HEK293T (cell line): ENCODE results near the gene RSKR.
A peak's percentile ranks its signal among the peaks of the same experiment; 100 is the strongest.

Source experiments
- CTCF ChIA-PET: fragments of 350-600 bp; formaldehyde crosslinking; extraction: SDS; loops from one replicate; lab custom pipeline; 2021; ENCODE audit warnings: antibody characterized with exemption, inconsistent platforms; lab: Yijun Ruan, JAX
- POLR2A ChIA-PET: fragments of 350-600 bp; formaldehyde crosslinking; extraction: SDS; loops from one replicate; lab custom pipeline; 2020; ENCODE audit warnings: antibody characterized with exemption, inconsistent platforms; lab: Yijun Ruan, JAX
- DNase-seq: peaks from one replicate; pipeline ENCODE4 v3.0.0; 2012; ENCODE audit warnings: mixed read lengths; ENCODE audit errors: extremely low spot score
- ARNT ChIP-seq: fragments of 450-650 bp; IDR thresholded peaks from 2 replicates; pipeline ENCODE4 v1.6.1; 2017; ENCODE audit warnings: mild to moderate bottlenecking
- BHLHE40 ChIP-seq: fragments of 450-650 bp; IDR thresholded peaks from 2 replicates; pipeline ENCODE4 v1.6.1; 2016; ENCODE audit warnings: mild to moderate bottlenecking, moderate library complexity, borderline replicate concordance
- CTBP1 ChIP-seq: fragments of 450-650 bp; IDR thresholded peaks from 2 replicates; pipeline ENCODE4 v1.6.1; 2016; ENCODE audit warnings: borderline replicate concordance
- ELF4 ChIP-seq: fragments of 450-650 bp; IDR thresholded peaks from 2 replicates; pipeline ENCODE4 v1.6.1; 2017; ENCODE audit warnings: antibody characterized with exemption
- FOXA1 ChIP-seq: fragments of 450-650 bp; IDR thresholded peaks from 2 replicates; pipeline ENCODE4 v1.6.1; 2016; ENCODE audit warnings: mild to moderate bottlenecking
- FOXK2 ChIP-seq: fragments of 450-650 bp; IDR thresholded peaks from 2 replicates; pipeline ENCODE4 v1.6.1; 2016; ENCODE audit warnings: mild to moderate bottlenecking
- FOXM1 ChIP-seq: fragments of 450-650 bp; IDR thresholded peaks from 2 replicates; pipeline ENCODE4 v1.6.1; 2017; ENCODE audit warnings: mild to moderate bottlenecking, borderline replicate concordance
- HDGF ChIP-seq: fragments of 450-650 bp; IDR thresholded peaks from 2 replicates; pipeline ENCODE4 v1.6.1; 2017; ENCODE audit warnings: antibody characterized with exemption, borderline replicate concordance
- L3MBTL2 ChIP-seq: fragments of 450-650 bp; conservative IDR thresholded peaks from 2 replicates; pipeline ENCODE4 v1.6.1; 2016; ENCODE audit warnings: mild to moderate bottlenecking
- LEF1 ChIP-seq: fragments of 450-650 bp; IDR thresholded peaks from 2 replicates; pipeline ENCODE4 v1.6.1; 2017; ENCODE audit warnings: mild to moderate bottlenecking, borderline replicate concordance
- NFRKB ChIP-seq: fragments of 450-650 bp; IDR thresholded peaks from 2 replicates; pipeline ENCODE4 v1.6.1; 2016; ENCODE audit warnings: mild to moderate bottlenecking, moderate library complexity
- SP1 ChIP-seq: fragments of 450-650 bp; IDR thresholded peaks from 2 replicates; pipeline ENCODE4 v1.6.1; 2017
- SUZ12 ChIP-seq: fragments of 450-650 bp; IDR thresholded peaks from 2 replicates; pipeline ENCODE4 v1.6.1; 2016; ENCODE audit warnings: mild to moderate bottlenecking
- TARDBP ChIP-seq: fragments of 450-650 bp; IDR thresholded peaks from 2 replicates; pipeline ENCODE4 v1.6.1; 2016
- ZNF384 ChIP-seq: fragments of 450-650 bp; IDR thresholded peaks from 2 replicates; pipeline ENCODE4 v1.6.1; 2016
- TF ChIP-seq, protein P1 (sequence below): fragments of 450-650 bp; IDR thresholded peaks from 2 replicates; pipeline ENCODE4 v1.6.1; 2016

The RSKR gene

DNA sequence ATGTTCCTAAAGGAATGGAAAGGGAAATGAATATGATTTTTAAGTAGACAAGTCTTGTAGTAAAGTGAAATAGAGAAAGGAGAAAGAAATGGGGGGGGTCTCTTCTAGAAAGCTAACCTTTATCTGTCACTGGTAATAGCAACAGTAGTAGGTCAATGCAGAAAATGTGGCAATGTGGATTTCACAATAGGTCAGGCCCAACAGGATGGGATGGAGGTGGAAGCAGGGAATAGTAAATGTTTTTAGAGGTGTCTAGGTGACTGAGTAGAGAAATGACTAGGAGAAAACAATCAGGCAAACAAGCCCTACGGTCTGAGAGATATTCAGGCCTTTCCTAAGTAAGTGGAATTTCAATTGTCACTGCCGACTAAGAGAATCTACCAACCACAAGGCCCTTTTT is 6.0 kb upstream of the RSKR start:
- CTCF ChIA-PET: interaction anchor here (0.6 to 1.0 kb wide), 3 partner anchors 9 to 68 kb away, joined by 3 read pairs; no protein-coding TSS in a partner anchor
- POLR2A ChIA-PET: no interaction called here
- no peak for DNase-seq
- TF ChIP-seq SP1 (no peak), FOXA1 (no peak), FOXK2 (no peak), FOXM1 (no peak), SUZ12 (no peak), HDGF (no peak), ELF4 (no peak), NFRKB (no peak), ZNF384 (no peak), TARDBP (no peak), L3MBTL2 (no peak), LEF1 (no peak), ARNT (no peak), BHLHE40 (no peak), CTBP1 (no peak)
- TF ChIP-seq, protein P1, sequence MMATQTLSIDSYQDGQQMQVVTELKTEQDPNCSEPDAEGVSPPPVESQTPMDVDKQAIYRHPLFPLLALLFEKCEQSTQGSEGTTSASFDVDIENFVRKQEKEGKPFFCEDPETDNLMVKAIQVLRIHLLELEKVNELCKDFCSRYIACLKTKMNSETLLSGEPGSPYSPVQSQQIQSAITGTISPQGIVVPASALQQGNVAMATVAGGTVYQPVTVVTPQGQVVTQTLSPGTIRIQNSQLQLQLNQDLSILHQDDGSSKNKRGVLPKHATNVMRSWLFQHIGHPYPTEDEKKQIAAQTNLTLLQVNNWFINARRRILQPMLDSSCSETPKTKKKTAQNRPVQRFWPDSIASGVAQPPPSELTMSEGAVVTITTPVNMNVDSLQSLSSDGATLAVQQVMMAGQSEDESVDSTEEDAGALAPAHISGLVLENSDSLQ: no peak

DNA sequence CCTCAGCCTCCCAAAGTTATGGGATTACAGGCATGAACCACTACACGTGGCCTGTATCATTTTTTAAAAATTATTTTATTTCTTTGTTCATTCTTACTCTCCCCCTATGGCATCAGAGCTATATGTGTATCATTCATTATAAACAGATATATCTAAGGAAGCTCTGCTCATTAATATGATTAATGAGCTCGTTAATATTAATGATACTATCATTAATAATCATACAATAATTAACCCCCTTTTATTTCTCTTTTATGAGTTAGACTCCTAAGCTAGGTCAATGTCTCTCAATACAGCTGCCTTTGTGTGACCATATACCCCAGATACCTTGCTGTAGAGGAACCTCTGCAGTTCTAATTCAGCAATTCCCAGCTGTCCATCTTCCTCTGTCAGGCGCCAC is 4.5 kb upstream of the RSKR start:
- DNase-seq: no peak
- ChIA-PET POLR2A (no interaction called here), CTCF (interaction anchor here (0.6 to 1.6 kb wide), 3 partner anchors 25 to 153 kb away, joined by 3 to 5 read pairs (median 3); no protein-coding TSS in a partner anchor)
- TF ChIP-seq ZNF384 (no peak), SUZ12 (no peak), ARNT (no peak), BHLHE40 (no peak)

DNA sequence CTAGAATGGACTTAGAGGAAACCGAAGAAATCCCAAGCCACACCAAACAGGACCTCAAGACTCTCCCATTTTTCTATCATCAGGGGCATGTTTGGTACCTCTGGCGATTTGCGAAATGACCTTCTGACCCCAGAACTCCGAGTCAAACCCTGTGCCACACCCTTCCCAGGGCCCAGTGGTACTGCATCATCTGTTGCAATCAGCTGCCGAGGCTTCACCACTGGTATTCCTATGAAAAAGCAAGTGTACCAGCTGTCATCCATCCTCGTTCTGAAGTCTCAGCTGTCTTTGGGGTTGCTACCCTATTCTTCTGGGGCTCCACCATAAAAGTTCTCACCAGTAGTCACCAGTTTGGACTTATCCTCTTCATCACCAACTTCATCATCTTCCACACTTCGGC is 2.3 kb upstream of the RSKR start:
- POLR2A ChIA-PET: interaction anchor here (0.9 kb wide), 1 partner anchor 131 kb away, joined by 3 read pairs; no protein-coding TSS in a partner anchor
- no peak for DNase-seq
- CTCF ChIA-PET: interaction anchor here (1.0 to 1.1 kb wide), 2 partner anchors 31 to 391 kb away, joined by 3 to 4 read pairs; no protein-coding TSS in a partner anchor

DNA sequence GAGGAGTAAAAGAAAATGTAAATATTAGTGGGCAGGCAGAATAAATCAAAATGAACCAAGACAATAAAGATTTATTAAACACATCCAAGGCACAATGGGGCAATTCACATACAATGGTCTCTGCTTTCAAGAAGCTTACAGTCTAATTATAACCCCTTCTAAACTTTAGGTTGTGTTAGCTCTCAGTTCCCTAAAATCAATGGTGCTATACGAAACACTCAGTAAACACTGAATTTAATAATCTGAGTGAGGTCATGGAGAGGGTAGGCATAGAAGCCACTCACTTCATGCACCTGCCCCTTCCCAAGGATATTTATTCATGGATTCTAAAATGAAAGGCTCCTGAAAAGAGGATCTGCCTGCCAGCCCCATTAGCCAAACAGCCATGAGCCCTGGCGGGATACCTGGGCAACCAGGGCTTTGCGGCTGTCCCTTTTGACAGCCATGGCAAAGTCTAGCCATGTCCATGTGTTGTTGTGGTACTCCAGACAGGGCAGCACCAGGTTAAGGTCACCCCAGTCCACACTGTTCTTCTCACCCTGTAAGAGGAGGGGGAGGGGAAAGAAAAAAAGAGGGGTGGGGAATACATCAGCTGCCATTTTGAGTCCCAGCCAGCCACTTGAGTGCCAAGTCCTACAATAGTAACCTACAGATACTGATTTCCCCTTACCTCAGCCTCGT is 1.4 kb upstream of the RSKR start:
- TF ChIP-seq ELF4 (no peak), BHLHE40 (no peak), ZNF384 (no peak)
- ChIA-PET CTCF (interaction anchor here (1.1 kb wide), 1 partner anchor 32 kb away, joined by 4 read pairs; no protein-coding TSS in a partner anchor), POLR2A (interaction anchor here (0.9 kb wide), 2 partner anchors 10 to 130 kb away, joined by 3 read pairs; no protein-coding TSS in a partner anchor)
- no peak for DNase-seq

More for the DNA sequence above, 2.3 kb upstream of the RSKR start:
- TF ChIP-seq HDGF: no peak
- TF ChIP-seq, protein P1: no peak
- no peak for TF ChIP-seq ARNT
- TF ChIP-seq LEF1: no peak
- no peak for TF ChIP-seq NFRKB
- TF ChIP-seq TARDBP: no peak
- TF ChIP-seq L3MBTL2: no peak
- TF ChIP-seq BHLHE40: no peak
- no peak for TF ChIP-seq ELF4
- no peak for TF ChIP-seq SP1
- no peak for TF ChIP-seq FOXA1
- no peak for TF ChIP-seq ZNF384
- no peak for TF ChIP-seq SUZ12
- no peak for TF ChIP-seq FOXM1
- TF ChIP-seq FOXK2: no peak
- no peak for TF ChIP-seq CTBP1

DNA sequence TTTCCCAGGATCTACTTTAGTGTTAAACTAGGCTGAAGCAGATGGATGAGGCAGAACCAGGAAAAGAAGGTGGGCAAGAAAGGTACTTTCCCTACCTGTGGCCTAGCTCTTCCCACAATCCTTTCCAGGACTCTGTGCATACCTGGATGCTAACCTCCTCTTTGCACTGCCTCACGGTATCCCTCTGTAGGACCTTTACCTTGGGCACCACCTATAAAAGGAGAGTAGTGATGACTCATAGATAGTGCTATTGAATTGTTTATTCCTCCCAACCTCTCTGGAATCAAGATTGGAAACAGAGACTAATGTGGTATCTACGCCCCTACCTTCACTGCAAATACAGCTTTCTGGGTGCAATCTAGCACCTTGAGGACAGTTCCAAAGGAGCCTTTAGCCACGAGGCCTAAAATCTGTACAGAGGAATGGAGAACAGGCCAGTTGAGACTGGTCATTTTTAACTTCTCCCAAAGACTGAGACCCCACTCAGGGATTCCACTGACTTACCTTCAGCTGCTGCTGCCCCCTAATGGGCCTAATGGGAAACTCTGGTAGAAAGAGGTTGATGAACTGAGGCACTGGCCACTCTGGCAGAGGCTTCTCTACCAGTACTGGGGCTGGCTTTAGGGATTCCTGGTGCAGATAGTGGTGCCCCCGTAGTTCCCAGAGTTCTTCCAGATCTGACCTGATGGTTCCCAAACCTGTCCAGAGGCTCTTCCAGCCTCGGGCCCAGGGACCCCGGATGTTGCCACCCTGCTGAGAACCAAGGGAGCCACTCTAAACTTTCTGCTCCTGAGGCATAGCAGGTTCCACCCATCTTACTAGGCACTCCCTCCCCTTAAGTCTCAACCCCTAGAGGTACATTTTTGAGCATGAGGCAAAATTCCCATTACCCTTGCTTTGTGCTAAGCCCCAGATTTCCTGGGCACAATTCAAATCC is 781 bp downstream of the RSKR start:
- POLR2A ChIA-PET: interaction anchor here (0.6 to 1.2 kb wide), 2 partner anchors 14 to 32 kb away, joined by 3 read pairs; no protein-coding TSS in a partner anchor
- CTCF ChIA-PET: interaction anchor here (0.7 to 1.4 kb wide), 6 partner anchors 8 to 374 kb away, joined by 3 to 7 read pairs (median 3); no protein-coding TSS in a partner anchor
- peak; percentile 41 for DNase-seq
- TF ChIP-seq BHLHE40 (no peak), TARDBP (no peak), SUZ12 (no peak), L3MBTL2 (no peak), ZNF384 (no peak), ARNT (no peak), FOXK2 (no peak), CTBP1 (no peak), FOXA1 (no peak), LEF1 (no peak), NFRKB (no peak), FOXM1 (no peak), ELF4 (no peak), HDGF (no peak), SP1 (no peak)
- TF ChIP-seq, protein P1: no peak
